Measurements from ENCODE around the gene RAB30. TPM values are rescaled to one million over a fixed set of nuclear protein-coding genes. Genes with fewer than 3 reads are reported as not detected.

Gene RAB30
- polyA plus RNA-seq, 2 donors = 0.90 to 1.8 TPM

DNA sequence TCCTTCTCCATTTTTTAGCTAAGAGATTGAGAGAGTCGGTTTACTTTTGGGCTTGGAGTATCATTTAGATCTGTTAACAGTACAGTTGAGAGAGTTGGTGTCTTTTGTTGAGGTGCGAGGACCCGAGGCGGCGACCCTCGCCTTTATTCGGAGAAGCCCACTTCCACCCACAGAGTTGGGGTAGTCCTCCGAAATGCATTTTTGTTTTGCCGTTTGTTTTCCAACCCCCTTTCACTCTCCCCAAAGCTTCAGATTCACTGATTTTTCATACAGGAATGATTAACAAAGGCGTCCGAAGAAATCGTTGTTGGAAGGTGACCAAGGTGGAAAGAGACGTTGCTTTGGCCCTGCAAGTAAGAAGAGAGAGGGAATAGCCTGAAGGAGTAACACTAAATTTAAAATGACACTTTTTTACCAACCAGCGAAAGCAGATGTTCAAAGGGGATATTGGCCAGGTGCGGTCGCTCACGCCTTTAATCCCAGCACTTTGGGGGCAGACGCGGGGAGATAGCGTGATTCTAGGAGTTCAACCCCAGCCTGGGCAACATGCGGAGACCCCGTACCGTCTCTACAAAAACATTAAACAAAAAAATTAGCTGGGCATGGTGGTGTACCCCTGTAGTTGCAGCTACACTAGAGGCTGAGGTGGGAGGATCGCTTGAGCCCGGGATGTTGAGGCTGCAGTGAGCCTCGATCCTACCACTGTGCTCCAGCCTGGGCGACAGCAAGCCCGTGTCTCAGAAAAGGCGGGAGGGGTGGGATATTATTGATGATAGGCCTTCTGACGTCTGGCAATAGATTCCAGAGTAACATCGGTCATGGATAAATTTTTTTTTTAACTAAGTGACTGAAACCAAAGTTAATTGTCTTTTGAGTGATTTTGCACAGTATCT, 899 bp upstream of the RAB30 start:
- Histone ChIP-seq H3K4me1 (ENCODE audit: control insufficient read depth in 2 of 2, insufficient read depth in 2 of 2, low read length in 1 of 2) (peaks cover 0 to 2% of the 10 kb centered on the region in 2 donors), H3K27ac (ENCODE audit: low read depth in 2 of 2, low read length in 1 of 2) (peak overlapping the region; percentile 88 to 99), H3K27me3 (ENCODE audit: control insufficient read depth in 1 of 2, insufficient read depth in 2 of 2, low read length in 2 of 2) (no peaks in the 10 kb centered on the region), H3K9me3 (ENCODE audit: control insufficient read depth in 2 of 2, insufficient read depth in 1 of 2, low read depth in 1 of 2, low read length in 1 of 2) (no peaks in the 10 kb centered on the region), H3K4me3 (ENCODE audit: low read depth in 1 of 2, low read length in 2 of 2) (peak overlapping the region; percentile 76 to 94), H3K36me3 (ENCODE audit: control insufficient read depth in 2 of 2, insufficient read depth in 2 of 2, low read length in 1 of 2) (no peaks in the 10 kb centered on the region)
- WGBS, 2 donors = 10 to 11% methylated on average over 31 of the region's 31 CpGs

DNA sequence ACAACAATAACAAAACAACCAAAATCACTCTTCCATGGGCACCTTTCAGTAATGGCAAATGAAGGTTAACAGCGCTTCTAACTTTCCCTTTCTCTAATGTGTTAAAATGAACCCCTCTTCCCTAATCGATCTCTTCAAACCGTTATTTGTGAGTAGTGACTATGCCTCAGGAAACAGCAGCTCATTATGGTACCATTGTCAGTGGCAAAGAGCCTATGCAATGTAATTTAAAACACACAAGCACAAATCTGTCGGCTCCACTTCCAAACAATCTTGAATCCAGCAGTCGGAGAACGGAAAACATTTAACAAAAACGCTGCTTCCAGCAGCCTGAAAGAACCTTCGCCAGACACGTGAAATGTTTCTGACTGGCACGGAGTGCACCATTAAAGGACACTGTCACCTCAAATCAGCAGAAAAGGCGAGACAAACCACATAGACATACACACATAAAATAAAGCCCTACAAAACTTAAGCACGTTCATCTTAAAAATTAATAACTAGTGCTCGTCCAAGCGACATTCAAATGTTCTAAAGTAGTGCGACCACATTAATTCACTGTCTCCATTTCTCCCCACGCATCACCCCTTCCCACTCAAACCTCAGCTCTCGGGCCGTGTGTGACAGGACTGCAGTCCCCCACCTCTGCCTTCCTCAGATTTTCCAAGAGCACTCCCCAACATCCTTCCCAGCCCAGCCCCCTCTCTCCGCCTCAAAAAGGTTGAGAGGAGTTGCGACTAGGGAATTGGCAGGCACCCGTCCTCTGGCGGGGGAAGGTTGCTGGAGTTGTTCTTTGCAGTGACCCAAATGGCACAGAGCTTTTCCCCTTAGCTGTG, 748 bp downstream of the RAB30 start:
- Histone ChIP-seq H3K4me3 (ENCODE audit: low read depth in 1 of 2, low read length in 2 of 2) (peak overlapping the region; percentile 45 to 94), H3K27me3 (ENCODE audit: control insufficient read depth in 1 of 2, insufficient read depth in 2 of 2, low read length in 2 of 2) (no peaks in the 10 kb centered on the region), H3K27ac (ENCODE audit: low read depth in 2 of 2, low read length in 1 of 2) (peak overlapping the region; percentile 82 to 90), H3K4me1 (ENCODE audit: control insufficient read depth in 2 of 2, insufficient read depth in 2 of 2, low read length in 1 of 2) (peaks cover 0 to 2% of the 10 kb centered on the region in 2 donors), H3K36me3 (ENCODE audit: control insufficient read depth in 2 of 2, insufficient read depth in 2 of 2, low read length in 1 of 2) (no peaks in the 10 kb centered on the region), H3K9me3 (ENCODE audit: control insufficient read depth in 2 of 2, insufficient read depth in 1 of 2, low read depth in 1 of 2, low read length in 1 of 2) (no peaks in the 10 kb centered on the region)
- WGBS, 2 donors = 1% methylated on average over 22 of the region's 22 CpGs

DNA sequence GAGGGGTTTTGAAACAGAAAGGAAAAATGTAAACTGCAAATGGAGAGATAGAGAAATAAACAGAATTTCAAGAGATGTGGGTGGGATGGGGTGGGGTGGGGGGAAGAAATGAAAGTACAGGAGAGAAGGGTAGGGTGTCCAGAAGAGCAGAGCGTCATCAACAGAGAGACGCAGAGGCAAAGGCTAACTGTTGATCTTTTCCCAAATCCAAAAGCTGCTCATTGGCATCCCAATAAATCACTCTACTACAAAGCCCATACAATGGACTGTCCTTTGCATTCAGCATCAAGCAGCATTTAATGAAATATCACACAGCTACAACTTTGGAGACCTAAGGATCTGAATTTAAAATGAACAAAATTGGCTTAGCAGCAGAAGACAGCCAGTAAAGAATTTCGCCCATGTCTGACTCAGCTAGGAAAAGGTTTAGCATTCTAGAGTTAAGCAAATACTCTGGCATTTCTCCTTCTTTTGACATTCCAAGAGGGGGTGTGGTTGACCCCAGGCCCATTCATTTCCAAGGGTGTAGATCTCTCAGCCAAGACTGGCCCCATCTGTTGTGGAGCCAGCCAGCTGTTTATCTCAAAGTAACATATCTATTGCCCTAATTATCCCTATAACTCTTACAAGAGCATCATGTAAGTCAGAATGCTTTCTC, 1.5 kb downstream of the RAB30 start:
- WGBS, 2 donors = 36 to 45% methylated on average over 3 of the region's 3 CpGs
- Histone ChIP-seq H3K9me3 (ENCODE audit: control insufficient read depth in 2 of 2, insufficient read depth in 1 of 2, low read depth in 1 of 2, low read length in 1 of 2) (no peaks in the 10 kb centered on the region), H3K27me3 (ENCODE audit: control insufficient read depth in 1 of 2, insufficient read depth in 2 of 2, low read length in 2 of 2) (no peaks in the 10 kb centered on the region), H3K4me3 (ENCODE audit: low read depth in 1 of 2, low read length in 2 of 2) (peak overlapping the region in 1 of 2 donors; percentile 94), H3K27ac (ENCODE audit: low read depth in 2 of 2, low read length in 1 of 2) (peak overlapping the region in 1 of 2 donors; percentile 52), H3K4me1 (ENCODE audit: control insufficient read depth in 2 of 2, insufficient read depth in 2 of 2, low read length in 1 of 2) (peaks cover 0 to 2% of the 10 kb centered on the region in 2 donors), H3K36me3 (ENCODE audit: control insufficient read depth in 2 of 2, insufficient read depth in 2 of 2, low read length in 1 of 2) (no peaks in the 10 kb centered on the region)

DNA sequence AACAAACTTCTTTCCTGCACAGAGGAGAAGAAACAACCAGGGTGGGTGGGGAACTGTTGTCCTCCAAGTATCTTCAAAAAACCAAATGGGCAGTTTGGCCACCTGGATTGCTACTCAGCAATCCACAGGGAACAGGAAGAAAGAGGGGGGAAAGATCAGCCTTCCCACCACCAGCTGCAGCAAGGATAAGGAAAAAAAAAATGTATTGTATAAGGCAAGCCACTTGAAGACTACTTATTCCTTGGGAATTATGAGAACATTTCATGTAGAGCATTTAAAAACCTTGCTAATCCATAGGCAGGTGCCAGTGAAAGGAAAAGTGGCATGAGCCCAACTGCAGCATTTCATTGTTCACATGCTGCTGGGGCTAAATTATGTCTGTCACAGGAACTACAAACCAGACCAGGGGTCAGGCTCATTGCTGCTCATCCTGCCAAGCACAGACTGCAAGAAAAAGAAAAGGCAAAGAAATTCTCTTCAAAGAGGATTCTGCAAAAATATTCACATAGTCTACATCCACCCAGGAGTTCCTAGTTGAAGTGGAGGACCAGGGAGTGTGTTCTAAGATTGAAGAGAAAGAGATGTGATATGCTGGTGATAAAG, 2.2 kb downstream of the RAB30 start:
- no peak overlapping the region for H3K27ac ChIP-seq (ENCODE audit: low read depth in 2 of 2, low read length in 1 of 2)
- no peaks in the 10 kb centered on the region for H3K36me3 ChIP-seq (ENCODE audit: control insufficient read depth in 2 of 2, insufficient read depth in 2 of 2, low read length in 1 of 2)
- peak overlapping the region in 1 of 2 donors; percentile 14 for H3K4me3 ChIP-seq (ENCODE audit: low read depth in 1 of 2, low read length in 2 of 2)
- no peaks in the 10 kb centered on the region for H3K27me3 ChIP-seq (ENCODE audit: control insufficient read depth in 1 of 2, insufficient read depth in 2 of 2, low read length in 2 of 2)
- peaks cover 0 to 2% of the 10 kb centered on the region in 2 donors for H3K4me1 ChIP-seq (ENCODE audit: control insufficient read depth in 2 of 2, insufficient read depth in 2 of 2, low read length in 1 of 2)
- no peaks in the 10 kb centered on the region for H3K9me3 ChIP-seq (ENCODE audit: control insufficient read depth in 2 of 2, insufficient read depth in 1 of 2, low read depth in 1 of 2, low read length in 1 of 2)

- H3K9me3 ChIP-seq (ENCODE audit: control insufficient read depth in 2 of 2, insufficient read depth in 1 of 2, low read depth in 1 of 2, low read length in 1 of 2) = no peaks in the 10 kb centered on the region
- WGBS, 2 donors = 81 to 85% methylated on average over 1 of the region's 1 CpG
- no peaks in the 10 kb centered on the region for H3K27me3 ChIP-seq (ENCODE audit: control insufficient read depth in 1 of 2, insufficient read depth in 2 of 2, low read length in 2 of 2)
- peaks cover 0 to 2% of the 10 kb centered on the region in 2 donors for H3K4me1 ChIP-seq (ENCODE audit: control insufficient read depth in 2 of 2, insufficient read depth in 2 of 2, low read length in 1 of 2)
- no peak overlapping the region for H3K27ac ChIP-seq (ENCODE audit: low read depth in 2 of 2, low read length in 1 of 2)
- no peaks in the 10 kb centered on the region for H3K36me3 ChIP-seq (ENCODE audit: control insufficient read depth in 2 of 2, insufficient read depth in 2 of 2, low read length in 1 of 2)
- H3K4me3 ChIP-seq (ENCODE audit: low read depth in 1 of 2, low read length in 2 of 2) = no peak overlapping the region
These were observed 3.1 kb downstream of the RAB30 start for GRCh38 chr11:83068568-83068967.

- Histone ChIP-seq H3K27me3 (ENCODE audit: control insufficient read depth in 1 of 2, insufficient read depth in 2 of 2, low read length in 2 of 2) (no peaks in the 10 kb centered on the region), H3K27ac (ENCODE audit: low read depth in 2 of 2, low read length in 1 of 2) (no peak overlapping the region), H3K36me3 (ENCODE audit: control insufficient read depth in 2 of 2, insufficient read depth in 2 of 2, low read length in 1 of 2) (no peaks in the 10 kb centered on the region), H3K9me3 (ENCODE audit: control insufficient read depth in 2 of 2, insufficient read depth in 1 of 2, low read depth in 1 of 2, low read length in 1 of 2) (no peaks in the 10 kb centered on the region), H3K4me1 (ENCODE audit: control insufficient read depth in 2 of 2, insufficient read depth in 2 of 2, low read length in 1 of 2) (no peaks in the 10 kb centered on the region), H3K4me3 (ENCODE audit: low read depth in 1 of 2, low read length in 2 of 2) (no peak overlapping the region)
- 91 to 96% methylated on average over 3 of the region's 3 CpGs for WGBS, 2 donors
These were observed 7.7 kb downstream of the RAB30 start for GRCh38 chr11:83064011-83064410.

GRCh38 chr11:83063073-83063754, 8.5 kb downstream of the RAB30 start:
- Histone ChIP-seq H3K9me3 (ENCODE audit: control insufficient read depth in 2 of 2, insufficient read depth in 1 of 2, low read depth in 1 of 2, low read length in 1 of 2) (no peaks in the 10 kb centered on the region), H3K27ac (ENCODE audit: low read depth in 2 of 2, low read length in 1 of 2) (peak overlapping the region in 1 of 2 donors; percentile 3), H3K4me3 (ENCODE audit: low read depth in 1 of 2, low read length in 2 of 2) (no peak overlapping the region), H3K36me3 (ENCODE audit: control insufficient read depth in 2 of 2, insufficient read depth in 2 of 2, low read length in 1 of 2) (no peaks in the 10 kb centered on the region), H3K4me1 (ENCODE audit: control insufficient read depth in 2 of 2, insufficient read depth in 2 of 2, low read length in 1 of 2) (no peaks in the 10 kb centered on the region), H3K27me3 (ENCODE audit: control insufficient read depth in 1 of 2, insufficient read depth in 2 of 2, low read length in 2 of 2) (no peaks in the 10 kb centered on the region)
- WGBS, 2 donors = 41 to 42% methylated on average over 7 of the region's 7 CpGs

DNA sequence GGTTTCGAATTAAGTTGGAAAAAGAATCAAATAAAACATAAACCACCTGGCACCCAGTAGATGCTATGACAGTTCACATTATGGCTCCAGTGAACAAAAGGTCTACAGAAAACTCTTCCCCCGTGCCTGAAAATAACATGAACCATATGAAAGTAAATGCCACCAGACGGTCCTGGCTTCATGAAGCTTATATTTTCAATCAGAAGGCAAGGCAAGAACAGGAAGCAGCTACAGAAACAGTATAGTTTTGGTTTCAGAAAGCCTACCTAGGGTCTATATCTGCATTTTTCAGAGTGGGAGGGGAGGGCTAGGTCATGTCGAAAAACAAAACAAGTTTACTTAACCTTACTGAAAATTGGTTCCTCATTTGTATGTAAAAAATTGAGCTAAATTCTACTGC, 9.8 kb downstream of the RAB30 start:
- H3K36me3 ChIP-seq (ENCODE audit: control insufficient read depth in 2 of 2, insufficient read depth in 2 of 2, low read length in 1 of 2) = no peaks in the 10 kb centered on the region
- WGBS, 2 donors = 69 to 79% methylated on average over 4 of the region's 4 CpGs
- H3K27ac ChIP-seq (ENCODE audit: low read depth in 2 of 2, low read length in 1 of 2) = no peak overlapping the region
- H3K9me3 ChIP-seq (ENCODE audit: control insufficient read depth in 2 of 2, insufficient read depth in 1 of 2, low read depth in 1 of 2, low read length in 1 of 2) = no peaks in the 10 kb centered on the region
- no peaks in the 10 kb centered on the region for H3K27me3 ChIP-seq (ENCODE audit: control insufficient read depth in 1 of 2, insufficient read depth in 2 of 2, low read length in 2 of 2)
- H3K4me1 ChIP-seq (ENCODE audit: control insufficient read depth in 2 of 2, insufficient read depth in 2 of 2, low read length in 1 of 2) = no peaks in the 10 kb centered on the region
- no peak overlapping the region for H3K4me3 ChIP-seq (ENCODE audit: low read depth in 1 of 2, low read length in 2 of 2)

- Histone ChIP-seq H3K4me3 (ENCODE audit: low read depth in 1 of 2, low read length in 2 of 2) (no peak overlapping the region), H3K4me1 (ENCODE audit: control insufficient read depth in 2 of 2, insufficient read depth in 2 of 2, low read length in 1 of 2) (no peaks in the 10 kb centered on the region), H3K36me3 (ENCODE audit: control insufficient read depth in 2 of 2, insufficient read depth in 2 of 2, low read length in 1 of 2) (no peaks in the 10 kb centered on the region), H3K9me3 (ENCODE audit: control insufficient read depth in 2 of 2, insufficient read depth in 1 of 2, low read depth in 1 of 2, low read length in 1 of 2) (no peaks in the 10 kb centered on the region), H3K27me3 (ENCODE audit: control insufficient read depth in 1 of 2, insufficient read depth in 2 of 2, low read length in 2 of 2) (no peaks in the 10 kb centered on the region), H3K27ac (ENCODE audit: low read depth in 2 of 2, low read length in 1 of 2) (no peak overlapping the region)
- 91 to 98% methylated on average over 3 of the region's 3 CpGs for WGBS, 2 donors
These were observed 10.7 kb downstream of the RAB30 start for GRCh38 chr11:83060965-83061364.

Data from esophagus (tissue), 2 donors.